BE2C (cell line): ENCODE data around the gene BCL2L1.

ENCODE experiments used
- DNase-seq: peaks from one replicate; pipeline ENCODE4 v3.0.0-alpha.2; 2020
- H3K27me3 ChIP-seq: fragments of 250-450 bp; sonication (Bioruptor Pico); 2 replicates; pipeline ENCODE4 v1.5.1; 2020; ENCODE audit warnings: mild to moderate bottlenecking
- H3K36me3 ChIP-seq: fragments of 250-450 bp; sonication (Bioruptor Pico); 2 replicates; pipeline ENCODE4 v1.5.1; 2020; ENCODE audit warnings: mild to moderate bottlenecking
- H3K4me1 ChIP-seq: fragments of 250-450 bp; sonication (Bioruptor Pico); 2 replicates; pipeline ENCODE4 v1.5.1; 2020
- H3K4me3 ChIP-seq: 2 replicates; pipeline ENCODE4 v1.5.1; 2011; ENCODE audit warnings: low read depth, low read length
- H3K9me3 ChIP-seq: fragments of 250-450 bp; sonication (Bioruptor Pico); 2 replicates; pipeline ENCODE4 v1.5.1; 2020
- CTCF ChIP-seq: IDR thresholded peaks from 2 replicates; pipeline ENCODE4 v1.5.1; 2012; ENCODE audit warnings: mild to moderate bottlenecking, low read depth, low read length

The BCL2L1 gene

DNA sequence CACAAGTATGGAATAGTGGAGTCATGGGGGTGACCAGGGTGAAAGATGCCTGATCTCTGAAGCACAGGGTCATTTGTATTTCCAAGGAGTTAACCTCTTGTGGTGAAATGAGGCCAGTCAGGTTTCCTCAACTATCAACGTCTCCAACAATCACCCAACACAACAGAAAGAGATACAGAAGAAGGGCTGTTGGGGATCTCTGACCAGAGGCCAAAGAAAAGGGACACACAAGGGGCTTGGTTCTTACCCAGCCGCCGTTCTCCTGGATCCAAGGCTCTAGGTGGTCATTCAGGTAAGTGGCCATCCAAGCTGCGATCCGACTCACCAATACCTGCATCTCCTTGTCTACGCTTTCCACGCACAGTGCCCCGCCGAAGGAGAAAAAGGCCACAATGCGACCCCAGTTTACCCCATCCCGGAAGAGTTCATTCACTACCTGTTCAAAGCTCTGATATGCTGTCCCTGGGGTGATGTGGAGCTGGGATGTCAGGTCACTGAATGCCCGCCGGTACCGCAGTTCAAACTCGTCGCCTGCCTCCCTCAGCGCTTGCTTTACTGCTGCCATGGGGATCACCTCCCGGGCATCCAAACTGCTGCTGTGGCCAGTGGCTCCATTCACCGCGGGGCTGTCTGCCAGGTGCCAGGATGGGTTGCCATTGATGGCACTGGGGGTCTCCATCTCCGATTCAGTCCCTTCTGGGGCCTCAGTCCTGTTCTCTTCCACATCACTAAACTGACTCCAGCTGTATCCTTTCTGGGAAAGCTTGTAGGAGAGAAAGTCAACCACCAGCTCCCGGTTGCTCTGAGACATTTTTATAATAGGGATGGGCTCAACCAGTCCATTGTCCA is 1.0 kb downstream of the BCL2L1 start:
- Histone ChIP-seq H3K4me3 (peak overlapping the region; percentile 76), H3K36me3 (peaks cover 10% of the 10 kb centered on the region), H3K27me3 (no peaks in the 10 kb centered on the region), H3K9me3 (no peaks in the 10 kb centered on the region), H3K4me1 (peaks cover 4% of the 10 kb centered on the region)
- no peak for DNase-seq
- no peak for TF ChIP-seq CTCF

- Histone ChIP-seq H3K9me3 (no peaks in the 10 kb centered on the region), H3K36me3 (peaks cover 12% of the 10 kb centered on the region), H3K4me3 (no peak overlapping the region), H3K27me3 (no peaks in the 10 kb centered on the region), H3K4me1 (peaks cover 4% of the 10 kb centered on the region)
- DNase-seq = no peak
- TF ChIP-seq CTCF = no peak
Observed at GRCh38 chr20:31720486-31721407, 1.9 kb downstream of the BCL2L1 start.

DNA sequence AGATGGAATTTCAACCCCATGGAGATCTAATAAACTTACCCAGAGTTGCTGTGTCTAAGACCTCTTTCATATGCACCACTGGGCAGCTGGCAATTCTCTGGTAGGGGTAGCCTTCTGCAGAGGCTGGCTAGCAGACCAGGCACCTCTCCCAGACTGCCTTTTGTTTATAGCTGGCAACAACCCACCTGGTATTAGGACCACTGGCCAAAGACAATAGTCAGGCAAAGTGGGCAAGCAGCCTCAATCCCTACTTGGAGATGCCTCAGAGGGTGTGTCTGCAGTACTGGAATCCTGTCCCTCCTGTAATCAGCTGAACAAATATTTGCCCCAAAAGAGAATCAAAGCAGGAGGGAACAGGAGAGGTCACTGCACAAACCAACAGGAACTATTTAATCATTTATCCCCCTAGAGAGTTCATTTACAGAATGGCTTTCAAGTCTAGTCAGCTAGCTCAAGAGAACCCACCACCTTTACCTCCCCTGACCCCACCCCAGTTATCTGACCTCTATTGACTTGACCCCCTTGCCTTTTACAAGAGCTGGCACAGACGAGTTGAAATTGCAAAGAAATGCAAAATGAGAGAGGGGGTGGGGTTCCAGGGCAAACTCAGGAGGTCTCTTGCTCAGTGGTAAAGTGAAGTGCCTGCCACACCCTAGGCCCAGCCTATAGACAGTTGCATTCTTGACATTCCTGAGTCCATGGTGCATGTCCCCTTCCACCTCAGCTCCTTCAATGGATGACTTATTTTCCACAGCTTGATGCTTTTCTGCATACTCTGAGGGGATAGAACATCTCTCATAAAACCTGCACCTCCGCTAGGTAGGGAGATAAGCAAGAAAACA is 2.8 kb downstream of the BCL2L1 start:
- DNase-seq = no peak
- Histone ChIP-seq H3K4me1 (peaks cover 4% of the 10 kb centered on the region), H3K27me3 (no peaks in the 10 kb centered on the region), H3K4me3 (no peak overlapping the region), H3K36me3 (peaks cover 12% of the 10 kb centered on the region), H3K9me3 (no peaks in the 10 kb centered on the region)
- TF ChIP-seq CTCF = no peak

DNA sequence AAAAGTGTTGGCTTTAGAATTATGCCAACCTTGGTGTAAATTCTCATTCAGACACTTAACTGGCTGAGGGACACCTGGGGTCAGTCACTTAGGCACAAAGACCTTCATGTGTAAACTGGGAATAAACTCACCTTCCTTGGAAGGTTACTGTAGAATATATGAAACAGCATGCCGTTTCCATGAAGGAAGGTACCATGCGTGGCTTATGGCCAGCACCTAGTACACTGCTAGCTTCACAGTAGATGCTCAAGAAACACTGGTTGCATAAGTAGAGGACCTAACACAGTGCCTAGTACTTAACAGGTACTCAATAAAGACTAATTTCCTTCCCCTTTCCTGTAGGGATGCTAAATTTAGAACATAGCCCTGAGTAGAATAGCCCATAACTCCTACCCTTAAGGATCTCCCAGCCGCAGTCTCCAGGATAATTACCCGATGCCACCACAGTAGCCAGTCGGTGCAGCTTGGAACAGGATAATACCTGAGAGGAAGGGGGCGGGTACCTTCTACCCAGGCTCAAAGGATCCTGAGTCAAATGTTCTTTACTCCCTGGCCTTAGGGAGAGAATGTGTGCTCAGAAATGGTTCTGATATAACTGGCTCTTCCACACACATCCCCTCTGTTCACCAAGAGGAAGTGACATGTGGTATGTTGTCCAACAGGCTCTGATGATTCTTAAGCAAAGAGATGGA is 3.6 kb downstream of the BCL2L1 start:
- H3K36me3 ChIP-seq = peaks cover 14% of the 10 kb centered on the region
- no peak for TF ChIP-seq CTCF

GRCh38 chr20:31717478-31718201 is 5.0 kb downstream of the BCL2L1 start:
- TF ChIP-seq CTCF = no peak
- Histone ChIP-seq H3K4me1 (peaks cover 4% of the 10 kb centered on the region), H3K4me3 (no peak overlapping the region), H3K36me3 (peaks cover 25% of the 10 kb centered on the region), H3K9me3 (no peaks in the 10 kb centered on the region), H3K27me3 (no peaks in the 10 kb centered on the region)
- no peak for DNase-seq

More for the DNA sequence above, 3.6 kb downstream of the BCL2L1 start:
- H3K27me3 ChIP-seq = no peaks in the 10 kb centered on the region
- H3K9me3 ChIP-seq = no peaks in the 10 kb centered on the region
- H3K4me1 ChIP-seq = peaks cover 4% of the 10 kb centered on the region
- no peak overlapping the region for H3K4me3 ChIP-seq
- no peak for DNase-seq
